AG20443 (cell line): ENCODE measurements around the gene MYO7A.

ENCODE experiments used
- DNase-seq: peaks from one replicate; pipeline ENCODE4 v3.0.0; 2012; ENCODE audit warnings: low spot score, mixed read lengths

Gene MYO7A

DNA sequence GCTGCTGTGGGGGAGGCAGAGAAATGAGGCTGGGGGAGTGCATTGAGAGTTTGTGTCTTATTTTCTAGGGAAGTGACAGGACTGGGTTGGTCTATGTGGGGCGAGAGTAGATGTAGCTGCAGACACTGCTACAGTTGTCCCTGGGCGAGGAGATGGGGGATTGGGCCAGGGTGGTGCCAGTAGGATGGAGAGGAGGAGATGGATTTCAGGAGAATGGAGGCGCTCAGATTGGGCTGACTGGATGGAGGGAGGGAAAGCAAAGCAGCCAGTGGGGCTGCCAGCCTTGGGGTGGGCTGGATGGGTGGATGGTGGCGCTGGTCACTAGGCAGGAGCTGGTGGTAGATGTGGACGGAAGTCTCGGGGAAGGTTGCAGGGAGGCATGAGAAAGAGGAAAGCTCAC lies 16.1 kb upstream of the MYO7A start:
- no peak for DNase-seq

GRCh38 chr11:77112641-77113381 lies 15.2 kb upstream of the MYO7A start:
- DNase-seq, result no peak

- peak; percentile 61 for DNase-seq
Measured at GRCh38 chr11:77113382-77114088, 14.5 kb upstream of the MYO7A start.

DNA sequence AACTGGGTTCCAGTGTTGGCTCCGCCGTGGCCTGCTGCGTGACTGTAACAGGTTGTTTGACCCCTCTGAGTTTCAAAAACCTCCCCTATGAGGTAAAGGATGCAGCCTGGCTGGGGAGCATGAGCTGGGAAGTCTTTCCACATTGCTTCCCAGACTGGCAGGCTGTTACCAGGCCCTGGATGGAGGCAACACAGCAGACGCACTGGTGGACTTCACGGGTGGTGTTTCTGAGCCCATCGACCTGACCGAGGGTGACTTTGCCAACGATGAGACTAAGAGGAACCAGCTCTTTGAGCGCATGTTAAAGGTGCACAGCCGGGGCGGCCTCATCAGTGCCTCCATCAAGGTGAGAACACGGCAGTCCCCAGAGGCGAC lies 14.0 kb upstream of the MYO7A start:
- DNase-seq, result no peak

GRCh38 chr11:77115181-77115611 lies 12.8 kb upstream of the MYO7A start:
- no peak for DNase-seq

DNA sequence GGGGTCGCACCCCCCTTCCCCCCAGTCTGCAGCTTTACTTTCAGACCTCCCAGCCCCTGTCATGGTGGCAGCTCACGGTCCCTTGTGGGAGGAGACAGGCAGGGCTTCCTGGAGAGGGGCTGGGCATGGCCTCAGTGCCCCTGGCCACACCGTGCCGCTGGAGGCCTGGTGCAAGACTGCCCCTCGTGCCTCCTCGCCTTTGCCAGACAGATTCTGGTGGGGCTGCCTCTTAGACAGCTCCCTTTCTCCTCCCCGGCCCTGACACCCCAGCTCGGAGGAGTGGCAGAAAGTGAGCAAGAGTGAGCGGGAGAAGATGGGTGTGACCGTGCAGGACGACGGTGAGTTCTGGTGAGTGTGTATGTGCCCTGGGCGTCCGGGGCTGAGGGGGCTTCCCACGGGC lies 12.1 kb upstream of the MYO7A start:
- no peak for DNase-seq

GRCh38 chr11:77117492-77117891 lies 10.6 kb upstream of the MYO7A start:
- DNase-seq, result no peak

DNA sequence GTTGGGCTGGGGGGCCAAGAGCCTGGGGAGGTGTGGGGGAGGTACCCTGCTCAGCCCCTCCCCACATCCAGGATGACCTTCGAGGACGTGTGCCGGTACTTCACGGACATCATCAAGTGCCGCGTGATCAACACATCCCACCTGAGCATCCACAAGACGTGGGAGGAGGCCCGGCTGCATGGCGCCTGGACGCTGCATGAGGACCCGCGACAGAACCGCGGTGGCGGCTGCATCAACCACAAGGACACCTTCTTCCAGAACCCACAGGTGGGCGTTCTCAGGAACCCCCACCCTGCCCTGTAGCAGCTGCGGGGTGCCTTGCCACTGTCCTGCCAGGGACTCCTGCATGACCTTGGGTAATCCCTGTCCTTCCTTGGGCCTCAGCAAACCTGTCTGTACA lies 10.0 kb upstream of the MYO7A start:
- DNase-seq, result no peak

- no peak for DNase-seq
Measured at GRCh38 chr11:77118971-77119370, 9.1 kb upstream of the MYO7A start.

GRCh38 chr11:77119531-77119936 lies 8.5 kb upstream of the MYO7A start:
- no peak for DNase-seq

DNA sequence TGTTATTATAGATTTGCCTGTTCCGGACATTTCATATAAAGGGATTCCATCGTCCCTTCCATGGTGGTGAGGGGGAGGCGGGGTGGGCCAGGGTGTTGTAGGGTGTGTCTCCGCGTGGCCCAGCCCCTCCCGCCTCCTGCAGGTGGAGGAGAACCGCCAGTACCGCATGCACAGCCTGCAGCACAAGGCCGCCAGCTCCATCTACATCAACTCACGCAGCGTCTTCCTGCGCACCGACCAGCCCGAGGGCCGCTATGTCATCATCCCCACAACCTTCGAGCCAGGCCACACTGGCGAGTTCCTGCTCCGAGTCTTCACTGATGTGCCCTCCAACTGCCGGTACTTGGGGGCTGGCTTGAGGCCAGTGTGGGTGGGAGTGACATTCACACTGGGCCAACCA lies 7.5 kb upstream of the MYO7A start:
- no peak for DNase-seq

DNA sequence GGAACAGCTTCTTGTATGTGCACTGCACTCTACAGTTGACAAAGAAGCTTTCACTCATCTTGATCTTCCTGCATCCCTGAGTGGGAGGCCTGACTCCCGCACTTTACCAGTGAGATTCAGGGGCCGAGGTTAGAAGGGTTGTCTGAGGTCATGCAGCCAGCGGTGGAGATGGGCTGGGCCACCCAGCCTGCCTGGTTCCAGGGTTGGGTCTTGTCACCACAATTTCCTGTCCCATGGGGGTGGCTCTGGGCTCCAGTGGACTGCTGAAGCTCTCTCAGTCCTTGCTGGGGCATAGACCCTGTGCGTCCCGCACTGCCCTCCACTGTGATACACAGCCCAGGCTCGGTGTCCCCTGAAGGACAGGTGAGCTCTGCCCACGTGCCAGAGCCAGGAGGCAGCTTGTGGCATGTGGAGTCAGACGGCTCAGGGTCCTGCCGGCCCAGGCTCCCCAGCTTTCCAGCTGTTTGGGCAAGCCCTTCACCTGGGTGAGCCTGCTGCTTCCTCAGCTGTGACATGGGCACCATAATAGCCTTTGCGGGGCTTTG lies 6.9 kb upstream of the MYO7A start:
- no peak for DNase-seq

DNA sequence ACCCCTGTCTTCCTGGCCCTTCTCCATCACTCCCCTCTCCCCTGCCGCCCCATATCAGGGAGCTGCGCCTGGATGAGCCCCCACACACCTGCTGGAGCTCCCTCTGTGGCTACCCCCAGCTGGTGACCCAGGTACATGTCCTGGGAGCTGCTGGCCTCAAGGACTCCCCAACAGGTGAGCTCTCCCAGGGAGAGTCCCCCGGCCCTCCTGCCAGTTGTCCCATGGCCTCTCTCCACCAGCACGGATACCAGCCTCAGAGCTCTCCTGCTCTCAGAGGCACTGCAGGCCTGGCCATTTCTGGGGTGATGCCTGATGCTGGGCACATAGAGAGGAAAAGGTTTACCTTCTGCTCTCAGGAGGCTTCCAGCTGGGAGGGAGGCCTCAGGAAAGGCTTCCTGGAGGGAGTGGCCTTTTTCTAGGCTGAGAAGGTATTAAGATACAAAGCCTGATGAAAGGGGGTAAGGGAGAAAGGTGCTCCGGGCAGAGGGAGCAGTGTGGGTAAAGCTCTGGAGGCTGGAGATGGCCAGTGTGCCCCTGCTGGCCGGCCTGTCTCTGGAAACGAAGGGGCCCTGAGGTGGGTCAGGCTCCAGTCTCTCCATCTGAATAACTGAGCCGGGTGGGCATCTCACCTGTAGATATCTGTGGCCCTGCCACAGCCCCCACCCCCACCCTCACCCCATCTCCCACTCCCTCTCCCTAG lies 6.0 kb upstream of the MYO7A start:
- DNase-seq, result no peak

GRCh38 chr11:77122576-77123212 lies 5.4 kb upstream of the MYO7A start:
- no peak for DNase-seq

GRCh38 chr11:77123591-77123990 lies 4.5 kb upstream of the MYO7A start:
- DNase-seq, result no peak

- DNase-seq, result no peak
Measured at GRCh38 chr11:77124041-77124440, 4.0 kb upstream of the MYO7A start.

DNA sequence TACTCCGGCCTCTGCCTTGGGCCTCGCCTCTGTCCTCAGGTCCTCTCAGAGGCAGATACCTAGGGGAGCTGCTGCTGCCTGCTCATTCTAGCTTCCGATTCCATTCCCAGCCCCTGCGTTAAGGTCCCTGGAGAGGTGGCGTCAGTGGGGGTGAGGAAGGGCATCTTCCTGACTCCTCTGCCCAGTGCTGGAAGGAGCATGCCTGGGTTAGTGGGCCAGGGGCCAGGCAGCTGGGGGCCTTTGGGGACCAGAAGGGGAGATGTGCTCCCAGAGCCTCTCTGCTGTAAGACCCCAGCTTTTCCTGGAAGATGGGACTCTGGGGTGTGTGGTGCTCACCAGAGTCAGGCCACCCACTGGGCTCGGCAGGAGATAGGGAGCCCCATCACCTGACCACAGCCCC lies 3.6 kb upstream of the MYO7A start:
- DNase-seq, result no peak

- no peak for DNase-seq
Measured at GRCh38 chr11:77125191-77125590, 2.9 kb upstream of the MYO7A start.

DNA sequence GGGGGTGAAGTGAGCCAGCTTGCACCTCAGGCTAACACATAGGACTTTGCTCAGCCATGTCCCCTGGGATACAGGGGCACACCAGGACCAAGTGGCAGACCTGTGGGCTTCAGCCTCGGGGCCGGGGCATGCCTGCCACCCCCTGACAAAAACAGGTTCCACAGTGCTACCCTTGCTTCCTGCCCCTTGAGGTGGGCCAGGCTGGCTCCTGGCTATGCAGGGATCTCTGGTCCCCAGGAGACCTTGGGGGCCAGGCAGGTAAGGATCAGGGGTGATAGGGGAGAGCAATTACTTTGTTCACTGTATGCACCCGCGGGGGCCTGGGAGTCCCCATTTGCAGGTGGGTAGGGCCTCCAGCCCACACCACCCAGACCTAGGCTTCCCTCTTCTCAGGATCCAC lies 2.4 kb upstream of the MYO7A start:
- DNase-seq, result no peak

GRCh38 chr11:77126156-77126775 lies 1.8 kb upstream of the MYO7A start:
- no peak for DNase-seq

GRCh38 chr11:77126861-77127234 lies 1.2 kb upstream of the MYO7A start:
- DNase-seq, result no peak
